HG03520 (cell line): ENCODE measurements around the gene SPTBN2.
"Not testable (repeated sequence)": the region's sequence is repeated elsewhere in the genome, so short reads cannot be mapped to it uniquely, and the experiment has no call there.

ENCODE experiments used
- ATAC-seq: cut with Tn5 transposase; IDR thresholded peaks from one replicate; pipeline ENCODE4 v1.9.1; 2021; ENCODE audit warnings: mild to moderate bottlenecking, moderate library complexity; ENCODE audit not compliant: unreplicated experiment

The SPTBN2 gene

GRCh38 chr11:66725114-66725513 is 3.9 kb downstream of the SPTBN2 start:
- no peak for ATAC-seq

GRCh38 chr11:66724167-66724566 is 4.8 kb downstream of the SPTBN2 start:
- ATAC-seq: not testable (repeated sequence)

- no peak for ATAC-seq
These were observed 5.3 kb downstream of the SPTBN2 start for GRCh38 chr11:66723693-66724092.

- no peak for ATAC-seq
These were observed 6.0 kb downstream of the SPTBN2 start for GRCh38 chr11:66722745-66723651.

- no peak for ATAC-seq
These were observed 7.1 kb downstream of the SPTBN2 start for GRCh38 chr11:66721939-66722338.

- ATAC-seq: no peak
These were observed 8.0 kb downstream of the SPTBN2 start for GRCh38 chr11:66720899-66721470.

- no peak for ATAC-seq
These were observed 8.7 kb downstream of the SPTBN2 start for GRCh38 chr11:66720223-66720898.

- ATAC-seq: no peak
These were observed 9.7 kb downstream of the SPTBN2 start for GRCh38 chr11:66719111-66719872.

GRCh38 chr11:66718320-66718971 is 10.6 kb downstream of the SPTBN2 start:
- no peak for ATAC-seq

- ATAC-seq: no peak
These were observed 11.1 kb downstream of the SPTBN2 start for GRCh38 chr11:66717925-66718319.

- no peak for ATAC-seq
These were observed 12.0 kb downstream of the SPTBN2 start for GRCh38 chr11:66716996-66717395.

GRCh38 chr11:66715346-66716085 is 13.5 kb downstream of the SPTBN2 start:
- ATAC-seq: no peak

- no peak for ATAC-seq
These were observed 15.1 kb downstream of the SPTBN2 start for GRCh38 chr11:66713746-66714480.

GRCh38 chr11:66710384-66710930 is 18.6 kb downstream of the SPTBN2 start:
- no peak for ATAC-seq

- no peak for ATAC-seq
These were observed 20.3 kb downstream of the SPTBN2 start for GRCh38 chr11:66708701-66709100.

- no peak for ATAC-seq
These were observed 20.9 kb downstream of the SPTBN2 start for GRCh38 chr11:66708094-66708493.

- ATAC-seq: no peak
These were observed 21.5 kb downstream of the SPTBN2 start for GRCh38 chr11:66707486-66707885.

- no peak for ATAC-seq
These were observed 22.0 kb downstream of the SPTBN2 start for GRCh38 chr11:66706989-66707388.
